CD4-positive, alpha-beta memory T cell (primary cell): Measurements from ENCODE around the gene DRAXIN. TPM values are rescaled to one million over a fixed set of nuclear protein-coding genes. Genes with fewer than 3 reads are reported as not detected.

Experiments used
- CTCF ChIA-PET: fragments of 350-600 bp; sonication (Branson Sonifier 250); formaldehyde crosslinking; loops from one replicate; lab custom pipeline; 2021; ENCODE audit warnings: inconsistent platforms; ENCODE audit not compliant: partially characterized antibody; lab: Charles Lee
- POLR2A ChIA-PET: fragments of 350-600 bp; sonication (Branson Sonifier 250); formaldehyde crosslinking; loops from one replicate; lab custom pipeline; 2021; ENCODE audit not compliant: partially characterized antibody; lab: Charles Lee
- DNase-seq, 5 donors: peaks; one replicate each; pipeline versions ENCODE4 v3.0.0 to v3.0.0-alpha.2; 2020 to 2022; ENCODE audit warnings: mixed read lengths in 1 of 5
- H3K27ac ChIP-seq: one replicate; pipeline ENCODE4 v1.7.0; 2013; ENCODE audit warnings: low read depth, low read length
- H3K27me3 ChIP-seq: 2 replicates; pipeline ENCODE4 v1.7.0; 2013; ENCODE audit warnings: mild to moderate bottlenecking, low read length, moderate library complexity; ENCODE audit not compliant: insufficient read depth
- H3K36me3 ChIP-seq: 2 replicates; pipeline ENCODE4 v1.7.0; 2013; ENCODE audit warnings: mild to moderate bottlenecking, low read length, moderate library complexity; ENCODE audit not compliant: insufficient read depth
- H3K4me1 ChIP-seq: 2 replicates; pipeline ENCODE4 v1.7.0; 2013; ENCODE audit warnings: mild to moderate bottlenecking, low read length, moderate library complexity; ENCODE audit not compliant: insufficient read depth
- H3K4me3 ChIP-seq, 2 donors: one replicate each; pipeline ENCODE4 v1.7.0; 2013; ENCODE audit warnings: low read length in 2 of 2, mild to moderate bottlenecking in 1 of 2
- H3K9me3 ChIP-seq, 2 donors: one replicate each; pipeline ENCODE4 v1.7.0; 2013; ENCODE audit warnings: low read length in 2 of 2, control low read depth in 1 of 2; ENCODE audit not compliant: control insufficient read depth in 1 of 2
- H3K27ac Mint-ChIP-seq, 7 donors: one replicate each; pipeline ENCODE4 v1.8.0; 2020 to 2021; ENCODE audit warnings: mixed read lengths in 7 of 7, mild to moderate bottlenecking in 6 of 7, inconsistent platforms in 3 of 7, moderate library complexity in 3 of 7
- H3K27me3 Mint-ChIP-seq, 2 donors: one replicate each; pipeline ENCODE4 v1.8.0; 2020 to 2021; ENCODE audit warnings: mixed read lengths in 2 of 2
- H3K36me3 Mint-ChIP-seq, 2 donors: one replicate each; pipeline ENCODE4 v1.8.0; 2020 to 2021; ENCODE audit warnings: mixed read lengths in 2 of 2, inconsistent platforms in 1 of 2, mild to moderate bottlenecking in 1 of 2
- H3K4me1 Mint-ChIP-seq, 4 donors: one replicate each; pipeline ENCODE4 v1.8.0; 2020 to 2021; ENCODE audit warnings: mixed read lengths in 4 of 4, mild to moderate bottlenecking in 1 of 4
- H3K4me3 Mint-ChIP-seq, 8 donors: one replicate each; pipeline ENCODE4 v1.8.0; 2020 to 2021; ENCODE audit warnings: mixed read lengths in 8 of 8, mild to moderate bottlenecking in 7 of 8, moderate library complexity in 6 of 8, inconsistent platforms in 3 of 8
- H3K9me3 Mint-ChIP-seq, 8 donors: one replicate each; pipeline ENCODE4 v1.8.0; 2020 to 2021; ENCODE audit warnings: mixed read lengths in 8 of 8, mild to moderate bottlenecking in 5 of 8, inconsistent platforms in 3 of 8, moderate library complexity in 1 of 8
- intact Hi-C: fragments of 100-400 bp; cut with micrococcal nuclease; formaldehyde crosslinking; loops from one replicate; pipeline ENCODE4 v1.15.1; 2023
- polyA plus RNA-seq, 2 donors: library from polyadenylated mRNA; unstranded; fragments of 300-500 nt; fragmentation: Illumina TruSeq; gene quantifications; one replicate each; pipeline ENCODE4 v1.2.3, GENCODE V29; 2021
- total RNA-seq, 2 experiments: library from RNA; stranded (reverse); gene quantifications; one replicate each; pipeline ENCODE4 v1.2.3, GENCODE V29; 2021

The DRAXIN gene
- total and polyA plus RNA-seq, 4 experiments from 2014 or later, result 0.07 to 0.23 (median 0.17) TPM; not detected in 1

GRCh38 chr1:11731691-11732283 is 40.3 kb downstream of the DRAXIN start:
- no peak for DNase-seq
- H3K4me3 Mint-ChIP-seq, result peak overlapping the region in 7 of 8 donors; percentile 48 to 97 (median 77)
- H3K36me3 Mint-ChIP-seq, result peaks cover 0 to 2% of the 10 kb centered on the region in 2 donors

GRCh38 chr1:11733306-11733705 is 41.8 kb downstream of the DRAXIN start:
- H3K36me3 Mint-ChIP-seq, result peaks cover 0 to 2% of the 10 kb centered on the region in 2 donors
- intact Hi-C loops, result loop anchor here (5.0 kb wide), 1 partner anchor 51 kb away; the partner anchor contains the start of gene MAD2L2
- peaks cover 61% of the 10 kb centered on the region for H3K4me1 ChIP-seq
- no peak for DNase-seq
- H3K4me3 Mint-ChIP-seq, result no peak overlapping the region
- H3K9me3 Mint-ChIP-seq, result peaks cover 0 to 2% (median 0%) of the 10 kb centered on the region in 8 donors
- H3K9me3 ChIP-seq, result no peaks in the 10 kb centered on the region
- CTCF ChIA-PET, result no interaction called here
- no peaks in the 10 kb centered on the region for H3K27me3 Mint-ChIP-seq
- peak overlapping the region in 1 of 7 donors; percentile 55 for H3K27ac Mint-ChIP-seq
- no peak overlapping the region for H3K4me3 ChIP-seq
- H3K27me3 ChIP-seq, result no peaks in the 10 kb centered on the region
- peaks cover 36 to 77% (median 51%) of the 10 kb centered on the region in 4 donors for H3K4me1 Mint-ChIP-seq
- POLR2A ChIA-PET, result no interaction called here
- H3K36me3 ChIP-seq, result no peaks in the 10 kb centered on the region
- no peak overlapping the region for H3K27ac ChIP-seq

More at GRCh38 chr1:11731691-11732283, 40.3 kb downstream of the DRAXIN start:
- no peak overlapping the region for H3K4me3 ChIP-seq
- peaks cover 0 to 2% (median 0%) of the 10 kb centered on the region in 8 donors for H3K9me3 Mint-ChIP-seq
- no peak overlapping the region for H3K27ac ChIP-seq
- peaks cover 49% of the 10 kb centered on the region for H3K4me1 ChIP-seq
- peaks cover 25 to 64% (median 37%) of the 10 kb centered on the region in 4 donors for H3K4me1 Mint-ChIP-seq
- H3K36me3 ChIP-seq, result no peaks in the 10 kb centered on the region
- CTCF ChIA-PET, result interaction anchor here (1.9 kb wide), 1 partner anchor 12 kb away, joined by 14 read pairs; no protein-coding TSS in a partner anchor
- POLR2A ChIA-PET, result interaction anchor here (1.2 to 2.1 kb wide), 4 partner anchors 9 to 178 kb away, joined by 3 to 24 read pairs (median 10); no protein-coding TSS in a partner anchor
- intact Hi-C loops, result loop anchor here (5.0 kb wide), 1 partner anchor 49 kb away; the partner anchor contains the start of gene MAD2L2
- H3K27me3 ChIP-seq, result no peaks in the 10 kb centered on the region
- peak overlapping the region; percentile 37 to 88 (median 68) for H3K27ac Mint-ChIP-seq
- H3K27me3 Mint-ChIP-seq, result no peaks in the 10 kb centered on the region
- no peaks in the 10 kb centered on the region for H3K9me3 ChIP-seq

DNA sequence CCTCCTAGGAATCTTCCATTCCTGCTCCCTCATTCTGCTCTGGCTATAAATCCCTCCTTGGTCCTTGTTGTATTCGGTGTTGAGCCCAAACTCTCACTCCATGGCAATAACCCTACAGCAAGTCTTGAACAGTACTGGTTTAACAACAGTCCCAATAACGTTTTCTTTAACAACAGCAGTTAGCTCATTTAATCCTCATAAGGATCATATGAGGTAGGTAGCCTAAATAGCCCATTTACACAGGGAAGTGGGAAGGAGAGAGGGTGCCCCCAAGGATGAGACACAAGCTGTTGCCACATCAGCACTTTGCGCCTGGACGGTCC is 44.0 kb downstream of the DRAXIN start:
- no peaks in the 10 kb centered on the region for H3K36me3 ChIP-seq
- intact Hi-C loops, result no loop called here
- peaks cover 60% of the 10 kb centered on the region for H3K4me1 ChIP-seq
- H3K27ac ChIP-seq, result peak overlapping the region; percentile 81
- Mint-ChIP-seq H3K36me3 (peaks cover 0 to 2% of the 10 kb centered on the region in 2 donors), H3K4me1 (peaks cover 36 to 81% (median 54%) of the 10 kb centered on the region in 4 donors), H3K27me3 (no peaks in the 10 kb centered on the region), H3K27ac (peak overlapping the region; percentile 44 to 93 (median 87)), H3K9me3 (no peaks in the 10 kb centered on the region), H3K4me3 (peak overlapping the region; percentile 89 to 97 (median 92))
- no peaks in the 10 kb centered on the region for H3K9me3 ChIP-seq
- H3K27me3 ChIP-seq, result no peaks in the 10 kb centered on the region
- POLR2A ChIA-PET, result interaction anchor here (0.8 to 4.4 kb wide), 10 partner anchors 9 to 494 kb away, joined by 3 to 31 read pairs (median 4); partner anchors contain the start of genes FBXO44, FBXO6 and UBIAD1
- no peak for DNase-seq
- CTCF ChIA-PET, result interaction anchor here (0.8 to 3.6 kb wide), 6 partner anchors 8 to 92 kb away, joined by 3 to 20 read pairs (median 6); partner anchors contain the start of gene FBXO6
- peak overlapping the region in 1 of 2 donors; percentile 84 for H3K4me3 ChIP-seq

DNA sequence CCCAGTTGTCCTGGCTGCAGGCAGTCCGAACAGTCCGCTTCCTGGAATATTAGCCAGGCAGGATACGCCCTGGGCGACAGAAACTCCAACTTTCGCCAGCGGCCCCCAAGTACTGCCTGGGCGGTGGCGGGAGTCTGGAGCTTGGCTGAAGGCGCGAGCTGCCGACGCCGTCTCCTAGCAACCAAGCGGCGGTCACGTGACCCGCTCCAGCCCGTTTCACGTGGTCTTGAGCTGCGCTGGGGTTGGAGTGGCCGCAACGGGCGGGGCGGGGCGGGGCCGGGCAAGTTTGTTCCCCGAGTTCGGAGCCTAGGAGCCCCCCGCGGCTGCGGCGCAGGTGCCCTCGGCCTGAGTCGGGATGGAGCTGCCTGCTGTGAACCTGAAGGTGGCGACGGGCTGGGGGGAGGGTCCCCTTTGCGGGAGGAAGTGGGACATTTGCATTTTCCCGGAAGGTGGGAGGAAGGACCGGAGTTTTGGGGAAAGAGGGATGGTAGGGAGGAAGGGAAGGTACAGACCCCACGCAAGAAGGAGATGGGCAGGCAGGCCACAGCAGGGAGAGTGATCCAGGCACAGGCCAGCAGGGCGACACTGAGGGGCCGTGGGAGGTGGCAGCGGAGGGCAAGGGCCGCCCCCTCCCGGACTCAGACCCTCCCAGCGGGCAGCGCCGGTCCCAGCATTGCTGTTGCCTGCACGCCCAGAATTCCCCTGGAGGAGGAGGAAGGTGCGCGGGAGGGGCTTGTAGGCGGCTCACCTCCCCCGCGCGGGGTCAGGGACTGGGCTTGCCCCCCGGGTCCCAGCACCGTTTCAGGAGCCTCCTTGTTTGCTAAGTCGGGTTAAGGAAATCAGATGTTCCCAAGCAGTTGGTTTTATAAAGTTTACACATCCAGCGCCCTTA is 44.6 kb downstream of the DRAXIN start, which contains the start of gene AGTRAP:
AGTRAP (plus strand) TSS at position 283 of the 892 bp plus-strand sequence; CDS start at position 356, 73 bp downstream.
- H3K27me3 ChIP-seq, result no peaks in the 10 kb centered on the region
- H3K4me1 ChIP-seq, result peaks cover 60% of the 10 kb centered on the region
- H3K36me3 Mint-ChIP-seq, result peaks cover 0 to 2% of the 10 kb centered on the region in 2 donors
- peak within 1 kb of the TSS; percentile 81 for H3K27ac ChIP-seq
- H3K27ac Mint-ChIP-seq, result peak within 1 kb of the TSS; percentile 44 to 93 (median 87)
- H3K4me3 ChIP-seq, result peak within 1 kb of the TSS; percentile 84 to 93
- DNase-seq, result peak; percentile 77 to 89 (median 79)
- H3K9me3 Mint-ChIP-seq, result no peaks in the 10 kb centered on the region
- H3K27me3 Mint-ChIP-seq, result no peaks in the 10 kb centered on the region
- H3K36me3 ChIP-seq, result no peaks in the 10 kb centered on the region
- POLR2A ChIA-PET, result interaction anchor here (0.6 to 4.4 kb wide), 13 partner anchors 8 to 723 kb away, joined by 3 to 31 read pairs (median 4); partner anchors contain the start of genes CLCN6, FBXO44, FBXO6 and MTHFR
- no peaks in the 10 kb centered on the region for H3K9me3 ChIP-seq
- H3K4me3 Mint-ChIP-seq, result peak within 1 kb of the TSS; percentile 89 to 97 (median 92)
- CTCF ChIA-PET, result interaction anchor here (0.8 to 3.6 kb wide), 8 partner anchors 8 to 92 kb away, joined by 3 to 20 read pairs (median 3); partner anchors contain the start of gene FBXO6
- H3K4me1 Mint-ChIP-seq, result peaks cover 39 to 81% (median 56%) of the 10 kb centered on the region in 4 donors
- intact Hi-C loops, result loop anchor here (2.0 kb wide), 2 partner anchors 17 to 71 kb away; partner anchors contain the start of gene CLCN6

GRCh38 chr1:11736746-11737639 is 45.5 kb downstream of the DRAXIN start:
- peak overlapping the region; percentile 89 to 97 (median 92) for H3K4me3 Mint-ChIP-seq
- intact Hi-C loops, result loop anchor here (2.0 kb wide), 2 partner anchors 18 to 70 kb away; partner anchors contain the start of gene CLCN6
- H3K27me3 Mint-ChIP-seq, result no peaks in the 10 kb centered on the region
- H3K4me1 Mint-ChIP-seq, result peaks cover 41 to 81% (median 56%) of the 10 kb centered on the region in 4 donors
- no peaks in the 10 kb centered on the region for H3K27me3 ChIP-seq
- H3K9me3 Mint-ChIP-seq, result no peaks in the 10 kb centered on the region
- POLR2A ChIA-PET, result interaction anchor here (0.7 to 4.4 kb wide), 8 partner anchors 11 to 724 kb away, joined by 3 to 31 read pairs (median 5); partner anchors contain the start of genes CLCN6, FBXO6, MTHFR and TARDBP
- peaks cover 60% of the 10 kb centered on the region for H3K4me1 ChIP-seq
- H3K36me3 ChIP-seq, result no peaks in the 10 kb centered on the region
- peak overlapping the region; percentile 84 to 93 for H3K4me3 ChIP-seq
- CTCF ChIA-PET, result interaction anchor here (0.9 to 3.6 kb wide), 8 partner anchors 15 to 699 kb away, joined by 3 to 20 read pairs (median 4); partner anchors contain the start of gene FBXO6
- peaks cover 0 to 2% of the 10 kb centered on the region in 2 donors for H3K36me3 Mint-ChIP-seq
- peak overlapping the region; percentile 43 to 81 (median 70) for H3K27ac Mint-ChIP-seq
- peak overlapping the region; percentile 81 for H3K27ac ChIP-seq
- DNase-seq, result peak; percentile 42 to 56 (median 44)
- H3K9me3 ChIP-seq, result no peaks in the 10 kb centered on the region
